ENCODE results near the gene HOXD8.

- no peak for TF ChIP-seq POLR2A (IDR thresholded peaks at IDR 0.05; ENCODE audit: extremely low read depth, insufficient read length)
- TF ChIP-seq CTCF (IDR thresholded peaks at IDR 0.05; ENCODE audit: low read depth, low read length) = no peak
These were observed 30.9 kb upstream of the HOXD8 start for GRCh38 chr2:176098366-176099158.
